Sigmoid colon (tissue), 7 donors: ENCODE results near the gene GRIN1. TPM values are rescaled to one million over a fixed set of nuclear protein-coding genes. Genes with fewer than 3 reads are reported as not detected.

ENCODE experiments used
- DNase-seq: peaks from one replicate; pipeline ENCODE4 v3.0.0-alpha.2; 2019
- H3K27ac ChIP-seq, 4 donors: fragments of 200-600 bp; sonication (generic); one replicate each; pipeline ENCODE4 v1.5.1; 2016 to 2019; ENCODE audit warnings: mild to moderate bottlenecking in 1 of 4
- H3K27me3 ChIP-seq, 3 donors: fragments of 200-600 bp; sonication (generic); one replicate each; pipeline ENCODE4 v1.5.1; 2019; ENCODE audit warnings: mild to moderate bottlenecking in 1 of 3
- H3K36me3 ChIP-seq, 4 donors: fragments of 200-600 bp; sonication (generic); one replicate each; pipeline ENCODE4 v1.5.1; 2016 to 2019
- H3K4me1 ChIP-seq, 4 donors: fragments of 200-600 bp; sonication (generic); one replicate each; pipeline ENCODE4 v1.5.1; 2017 to 2019
- H3K4me3 ChIP-seq, 4 donors: fragments of 200-600 bp; sonication (generic); one replicate each; pipeline ENCODE4 v1.5.1; 2017 to 2019; ENCODE audit warnings: mild to moderate bottlenecking in 2 of 4, moderate library complexity in 1 of 4
- H3K9me3 ChIP-seq, 4 donors: fragments of 200-600 bp in 3 of 4; sonication (generic) in 3 of 4; one replicate each; pipeline versions ENCODE4 v1.5.1 to v1.6.1; 2013 to 2019
- CTCF ChIP-seq, 4 experiments: fragments of 450-650 bp in 3 of 4; fragments of 200-600 bp in 1 of 4; IDR thresholded peaks; one replicate each; pipeline ENCODE4 v1.5.1; 2016 to 2019; ENCODE audit warnings: antibody characterized with exemption in 4 of 4, mild to moderate bottlenecking in 3 of 4, moderate library complexity in 2 of 4
- EP300 ChIP-seq, 4 donors: sonication (generic); formaldehyde crosslinking; IDR thresholded peaks; one replicate each; pipeline ENCODE4 v1.6.1; 2017; ENCODE audit warnings: antibody characterized with exemption in 4 of 4
- POLR2A ChIP-seq, 2 donors: fragments of 450-650 bp; IDR thresholded peaks; one replicate each; pipeline ENCODE4 v1.6.1; 2016; ENCODE audit warnings: antibody characterized with exemption in 2 of 2, mild to moderate bottlenecking in 2 of 2, moderate library complexity in 2 of 2
- POLR2AphosphoS5 ChIP-seq, 4 donors: sonication (generic); formaldehyde crosslinking; IDR thresholded peaks; one replicate each; pipeline ENCODE4 v1.6.1; 2017; ENCODE audit warnings: antibody characterized with exemption in 4 of 4
- WGBS, 2 donors: extraction: QIAGEN DNeasy Blood & Tissue Kit; methylation state at CpG; one replicate each; pipeline ENCODE4 v1.1.7; 2013; 5-methylcytosine and 5-hydroxymethylcytosine counted together
- intact Hi-C: fragments of 100-400 bp; cut with DNase I; formaldehyde crosslinking; loops from one replicate; pipeline ENCODE4 v1.15.1; 2023
- polyA plus RNA-seq, 3 donors: library from polyadenylated mRNA; stranded (reverse); fragments of 200-250 nt; gene quantifications; one replicate each; pipeline ENCODE4 v1.2.3, GENCODE V29; 2013
- total RNA-seq, 4 donors: library from RNA; depleted of rRNA; stranded (reverse); fragments of >200 nt; gene quantifications; one replicate each; pipeline ENCODE4 v1.1.0, GENCODE V29; 2016
- donor health status: healthy with polysubstance abuse.
- donor health status: Bipolar disorder and iron deficiency.
- donor health status: healthy.

GRIN1 gene
- total and polyA plus RNA-seq, 7 donors = 0.16 to 1.1 (median 0.41) TPM; not detected in 2

GRCh38 chr9:137188490-137189296, 49.7 kb downstream of the GRIN1 start, which contains the start of the genes ANAPC2 and SSNA1:
TSS of gene ANAPC2 (minus strand) at chr9:137188560. CDS start at chr9:137188532, 28 bp downstream.
TSS of gene SSNA1 (plus strand) at chr9:137188676. CDS start at chr9:137188727, 51 bp downstream.
- Histone ChIP-seq H3K27me3 (no peaks in the 10 kb centered on the region), H3K4me1 (peaks cover 0 to 47% (median 45%) of the 10 kb centered on the region in 4 donors), H3K4me3 (peak within 1 kb of the TSS; percentile 62 to 96 (median 72)), H3K27ac (peak within 1 kb of the TSS; percentile 95 to 99 (median 97)), H3K36me3 (peaks cover 12 to 50% (median 32%) of the 10 kb centered on the region in 4 donors), H3K9me3 (no peaks in the 10 kb centered on the region)
- 0 to 1% methylated on average over 98 of the region's 98 CpGs for WGBS, 2 donors
- DNase-seq = peak; percentile 96
- intact Hi-C loops = loop anchor here (2.0 to 5.0 kb wide), 4 partner anchors 16 to 61 kb away; partner anchors contain the start of genes NDOR1, RNF208 and TMEM203
- peak; percentile 70 to 72 for TF ChIP-seq POLR2A (IDR thresholded peaks at IDR 0.05)
- TF ChIP-seq CTCF (IDR thresholded peaks at IDR 0.05) = no peak
- TF ChIP-seq POLR2AphosphoS5 (IDR thresholded peaks at IDR 0.05) = peak; percentile 86 to 97 (median 96)

- Histone ChIP-seq H3K36me3 (peaks cover 2 to 41% (median 24%) of the 10 kb centered on the region in 4 donors), H3K4me1 (peaks cover 0 to 47% (median 45%) of the 10 kb centered on the region in 4 donors), H3K27me3 (no peaks in the 10 kb centered on the region), H3K4me3 (peak overlapping the region; percentile 62 to 96 (median 72)), H3K27ac (peak overlapping the region; percentile 95 to 99 (median 97)), H3K9me3 (no peaks in the 10 kb centered on the region)
- TF ChIP-seq POLR2AphosphoS5 (IDR thresholded peaks at IDR 0.05) (no peak), POLR2A (IDR thresholded peaks at IDR 0.05) (no peak), EP300 (IDR thresholded peaks at IDR 0.05) (no peak), CTCF (IDR thresholded peaks at IDR 0.05) (no peak)
- DNase-seq = no peak
- intact Hi-C loops = loop anchor here (2.0 to 5.0 kb wide), 4 partner anchors 15 to 62 kb away; partner anchors contain the start of genes NDOR1, RNF208 and TMEM203
- WGBS, 2 donors = 16 to 37% methylated on average over 23 of the region's 23 CpGs
Measured at GRCh38 chr9:137189297-137190295, 50.6 kb downstream of the GRIN1 start.

GRCh38 chr9:137190315-137190856, 51.4 kb downstream of the GRIN1 start:
- peak overlapping the region in 3 of 4 donors; percentile 95 to 99 (median 98) for H3K27ac ChIP-seq
- intact Hi-C loops = no loop called here
- no peaks in the 10 kb centered on the region for H3K9me3 ChIP-seq
- no peak for TF ChIP-seq CTCF (IDR thresholded peaks at IDR 0.05)
- TF ChIP-seq POLR2AphosphoS5 (IDR thresholded peaks at IDR 0.05) = no peak
- no peak for TF ChIP-seq EP300 (IDR thresholded peaks at IDR 0.05)
- no peak for TF ChIP-seq POLR2A (IDR thresholded peaks at IDR 0.05)
- no peak overlapping the region for H3K4me3 ChIP-seq
- H3K27me3 ChIP-seq = no peaks in the 10 kb centered on the region
- peaks cover 0 to 47% (median 45%) of the 10 kb centered on the region in 4 donors for H3K4me1 ChIP-seq
- no peak for DNase-seq
- 28 to 70% methylated on average over 9 of the region's 9 CpGs for WGBS, 2 donors
- peaks cover 0 to 33% (median 17%) of the 10 kb centered on the region in 4 donors for H3K36me3 ChIP-seq

GRCh38 chr9:137191245-137191644, 52.3 kb downstream of the GRIN1 start:
- H3K36me3 ChIP-seq = peaks cover 0 to 25% (median 12%) of the 10 kb centered on the region in 4 donors
- no peak overlapping the region for H3K4me3 ChIP-seq
- no peaks in the 10 kb centered on the region for H3K27me3 ChIP-seq
- H3K27ac ChIP-seq = no peak overlapping the region
- H3K9me3 ChIP-seq = no peaks in the 10 kb centered on the region
- DNase-seq = no peak
- WGBS, 2 donors = 73 to 83% methylated on average over 3 of the region's 3 CpGs
- TF ChIP-seq POLR2A (IDR thresholded peaks at IDR 0.05) (no peak), EP300 (IDR thresholded peaks at IDR 0.05) (no peak), POLR2AphosphoS5 (IDR thresholded peaks at IDR 0.05) (no peak), CTCF (IDR thresholded peaks at IDR 0.05) (no peak)
- H3K4me1 ChIP-seq = peaks cover 0 to 44% (median 37%) of the 10 kb centered on the region in 4 donors
- intact Hi-C loops = no loop called here
